GM23248 (cell line): ENCODE results near the gene VPS72.

Experiments
- EZH2 ChIP-seq: fragments of 200-600 bp; sonication (generic); IDR thresholded peaks from 2 replicates; pipeline ENCODE4 v1.6.1; 2018; ENCODE audit warnings: antibody characterized with exemption, mild to moderate bottlenecking; ENCODE audit not compliant: insufficient read depth, poor library complexity, severe bottlenecking
- EZH2phosphoT487 ChIP-seq: fragments of 200-600 bp; sonication (generic); IDR thresholded peaks from 2 replicates; pipeline ENCODE4 v1.6.1; 2018; ENCODE audit warnings: antibody characterized with exemption, moderate library complexity, mild to moderate bottlenecking, low read depth; ENCODE audit not compliant: insufficient read depth

GRCh38 chr1:151164732-151165280 lies 25.2 kb downstream of the VPS72 start:
- no peak for TF ChIP-seq EZH2
- no peak for TF ChIP-seq EZH2phosphoT487
